ENCODE measurements around the gene ADGRD1. TPM values are rescaled to one million over a fixed set of nuclear protein-coding genes. Genes with fewer than 3 reads are reported as not detected.

The ADGRD1 gene
- total RNA-seq, 1 donor from 2014 or later = 1.7 TPM

DNA sequence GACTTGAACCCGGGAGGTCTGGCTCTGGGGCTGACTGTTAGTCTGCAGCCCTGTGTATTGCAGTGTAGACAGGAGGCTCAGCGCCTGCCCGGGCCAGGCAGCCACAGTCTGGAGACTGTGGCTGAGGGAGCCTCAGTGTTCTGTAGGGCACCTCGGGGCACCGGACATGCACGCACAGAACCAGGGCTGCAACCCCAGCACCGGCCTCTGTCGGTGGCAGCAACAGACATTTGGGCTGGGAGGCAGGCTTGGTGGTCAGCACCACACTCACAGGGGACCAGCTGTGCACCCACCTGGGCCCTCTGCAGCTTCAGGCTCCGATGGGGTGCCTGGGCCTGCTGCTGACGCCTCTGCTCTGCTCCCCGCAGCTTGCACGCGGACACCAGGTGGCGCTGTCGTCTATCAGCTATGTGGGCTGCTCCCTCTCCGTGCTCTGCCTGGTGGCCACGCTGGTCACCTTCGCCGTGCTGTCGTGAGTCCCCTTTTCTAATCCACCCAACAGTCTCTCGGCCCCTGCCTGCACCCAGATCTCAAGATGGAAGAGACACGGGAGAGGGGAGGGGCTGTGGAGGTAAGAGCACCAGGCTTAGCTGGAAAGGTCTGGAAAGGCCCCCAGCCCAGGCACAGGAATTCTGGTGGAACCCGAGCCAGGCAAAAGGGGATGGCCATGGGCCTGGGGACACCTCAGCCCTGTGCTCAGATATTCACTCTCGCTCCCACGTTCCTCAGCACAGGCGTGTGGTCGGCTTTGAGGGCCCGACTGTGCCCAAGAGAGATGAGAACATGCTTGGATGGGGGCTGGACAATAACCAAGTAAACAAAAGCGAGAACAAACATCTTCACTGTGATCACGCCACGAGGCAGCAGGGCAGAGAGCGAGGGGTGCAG lies 151.0 kb downstream of the ADGRD1 start:
- Mint-ChIP-seq H3K9me3 (ENCODE audit: unreplicated experiment) (no peaks in the 10 kb centered on the region), H3K4me3 (ENCODE audit: unreplicated experiment) (no peak overlapping the region), H3K36me3 (ENCODE audit: low read depth, unreplicated experiment) (peaks cover 3% of the 10 kb centered on the region), H3K27ac (ENCODE audit: unreplicated experiment) (no peak overlapping the region), H3K27me3 (ENCODE audit: unreplicated experiment) (peaks cover 3% of the 10 kb centered on the region), H3K4me1 (ENCODE audit: unreplicated experiment) (no peaks in the 10 kb centered on the region)
- TF ChIP-seq, protein P1, sequence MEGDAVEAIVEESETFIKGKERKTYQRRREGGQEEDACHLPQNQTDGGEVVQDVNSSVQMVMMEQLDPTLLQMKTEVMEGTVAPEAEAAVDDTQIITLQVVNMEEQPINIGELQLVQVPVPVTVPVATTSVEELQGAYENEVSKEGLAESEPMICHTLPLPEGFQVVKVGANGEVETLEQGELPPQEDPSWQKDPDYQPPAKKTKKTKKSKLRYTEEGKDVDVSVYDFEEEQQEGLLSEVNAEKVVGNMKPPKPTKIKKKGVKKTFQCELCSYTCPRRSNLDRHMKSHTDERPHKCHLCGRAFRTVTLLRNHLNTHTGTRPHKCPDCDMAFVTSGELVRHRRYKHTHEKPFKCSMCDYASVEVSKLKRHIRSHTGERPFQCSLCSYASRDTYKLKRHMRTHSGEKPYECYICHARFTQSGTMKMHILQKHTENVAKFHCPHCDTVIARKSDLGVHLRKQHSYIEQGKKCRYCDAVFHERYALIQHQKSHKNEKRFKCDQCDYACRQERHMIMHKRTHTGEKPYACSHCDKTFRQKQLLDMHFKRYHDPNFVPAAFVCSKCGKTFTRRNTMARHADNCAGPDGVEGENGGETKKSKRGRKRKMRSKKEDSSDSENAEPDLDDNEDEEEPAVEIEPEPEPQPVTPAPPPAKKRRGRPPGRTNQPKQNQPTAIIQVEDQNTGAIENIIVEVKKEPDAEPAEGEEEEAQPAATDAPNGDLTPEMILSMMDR (IDR thresholded peaks at IDR 0.05; ENCODE audit: unreplicated experiment) = peak; percentile 80
- DNase-seq (ENCODE audit: low spot score) = peak; percentile 95

- DNase-seq (ENCODE audit: low spot score) = no peak
- TF ChIP-seq, protein P1 (IDR thresholded peaks at IDR 0.05; ENCODE audit: unreplicated experiment) = no peak
- H3K27ac Mint-ChIP-seq (ENCODE audit: unreplicated experiment) = no peak overlapping the region
- no peaks in the 10 kb centered on the region for H3K4me1 Mint-ChIP-seq (ENCODE audit: unreplicated experiment)
- peaks cover 3% of the 10 kb centered on the region for H3K27me3 Mint-ChIP-seq (ENCODE audit: unreplicated experiment)
- H3K36me3 Mint-ChIP-seq (ENCODE audit: low read depth, unreplicated experiment) = peaks cover 3% of the 10 kb centered on the region
- no peaks in the 10 kb centered on the region for H3K9me3 Mint-ChIP-seq (ENCODE audit: unreplicated experiment)
- H3K4me3 Mint-ChIP-seq (ENCODE audit: unreplicated experiment) = no peak overlapping the region
These were observed 151.6 kb downstream of the ADGRD1 start for GRCh38 chr12:131105351-131105735.

DNA sequence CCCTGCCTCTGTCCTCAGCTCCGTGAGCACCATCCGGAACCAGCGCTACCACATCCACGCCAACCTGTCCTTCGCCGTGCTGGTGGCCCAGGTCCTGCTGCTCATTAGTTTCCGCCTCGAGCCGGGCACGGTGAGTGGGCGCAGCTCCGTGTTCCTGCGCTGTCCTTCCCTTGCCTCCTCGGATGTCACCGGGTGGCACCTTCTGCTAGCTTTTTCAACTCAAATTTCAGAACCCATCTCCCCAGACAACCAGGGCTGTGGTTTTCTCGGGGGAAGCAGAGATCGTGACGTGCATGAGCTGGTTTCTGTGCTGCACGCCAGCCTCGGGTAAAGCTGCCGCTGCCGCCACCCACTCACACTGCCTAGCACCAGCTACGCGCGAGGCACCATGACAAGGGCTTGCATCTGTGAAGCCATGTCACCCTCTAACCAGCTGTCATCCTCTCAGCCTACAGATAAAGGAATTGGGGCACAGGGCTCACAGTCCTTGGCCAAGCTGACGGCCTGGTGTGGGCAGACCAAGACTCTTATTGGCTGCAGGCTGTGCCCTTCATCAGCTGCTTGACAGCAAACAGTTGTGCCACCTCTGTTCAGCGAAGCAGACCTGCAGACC lies 152.1 kb downstream of the ADGRD1 start:
- peaks cover 3% of the 10 kb centered on the region for H3K27me3 Mint-ChIP-seq (ENCODE audit: unreplicated experiment)
- H3K9me3 Mint-ChIP-seq (ENCODE audit: unreplicated experiment) = no peaks in the 10 kb centered on the region
- H3K27ac Mint-ChIP-seq (ENCODE audit: unreplicated experiment) = no peak overlapping the region
- peaks cover 3% of the 10 kb centered on the region for H3K36me3 Mint-ChIP-seq (ENCODE audit: low read depth, unreplicated experiment)
- no peak overlapping the region for H3K4me3 Mint-ChIP-seq (ENCODE audit: unreplicated experiment)
- TF ChIP-seq, protein P1 (IDR thresholded peaks at IDR 0.05; ENCODE audit: unreplicated experiment) = no peak
- no peaks in the 10 kb centered on the region for H3K4me1 Mint-ChIP-seq (ENCODE audit: unreplicated experiment)
- DNase-seq (ENCODE audit: low spot score) = no peak

GRCh38 chr12:131106349-131106941 lies 152.7 kb downstream of the ADGRD1 start:
- H3K27ac Mint-ChIP-seq (ENCODE audit: unreplicated experiment) = no peak overlapping the region
- TF ChIP-seq, protein P1 (IDR thresholded peaks at IDR 0.05; ENCODE audit: unreplicated experiment) = no peak
- H3K9me3 Mint-ChIP-seq (ENCODE audit: unreplicated experiment) = no peaks in the 10 kb centered on the region
- H3K4me1 Mint-ChIP-seq (ENCODE audit: unreplicated experiment) = no peaks in the 10 kb centered on the region
- peaks cover 1% of the 10 kb centered on the region for H3K27me3 Mint-ChIP-seq (ENCODE audit: unreplicated experiment)
- DNase-seq (ENCODE audit: low spot score) = no peak
- H3K36me3 Mint-ChIP-seq (ENCODE audit: low read depth, unreplicated experiment) = peaks cover 3% of the 10 kb centered on the region
- no peak overlapping the region for H3K4me3 Mint-ChIP-seq (ENCODE audit: unreplicated experiment)

Measured in endothelial cell (in vitro differentiated cells).